OCI-LY7 (cell line): ENCODE results near the gene FTH1. TPM values are rescaled to one million over a fixed set of nuclear protein-coding genes. Genes with fewer than 3 reads are reported as not detected.

ENCODE experiments used
- BruUV-seq: library from RNA; stranded (reverse); fragments of 400-500 nt; replicated peaks from 2 replicates; lab custom pipeline; 2021; lab: Mats Ljungman, UMichigan
- CTCF ChIA-PET: fragments of 300-600 bp; sonication (Branson Sonifier 250); formaldehyde crosslinking; loops from one replicate; lab custom pipeline; 2022; ENCODE audit warnings: antibody characterized with exemption; ENCODE audit not compliant: unreplicated experiment; lab: Charles Lee
- POLR2A ChIA-PET: fragments of 300-600 bp; sonication (Branson Sonifier 250); formaldehyde crosslinking; loops from one replicate; lab custom pipeline; 2022; ENCODE audit warnings: antibody characterized with exemption; lab: Charles Lee
- DNase-seq: peaks from one replicate; pipeline ENCODE4 v3.0.0-alpha.2; 2015; ENCODE audit warnings: low spot score
- H2AFZ ChIP-seq: fragments of 200-600 bp; sonication (generic), shearing (Covaris generic); 2 replicates; pipeline ENCODE4 v1.6.1; 2014; ENCODE audit warnings: mild to moderate bottlenecking, antibody characterized with exemption, low read length, moderate library complexity
- H3K27ac ChIP-seq: fragments of 200-600 bp; sonication (generic); 2 replicates; pipeline ENCODE4 v1.5.1; 2014; ENCODE audit warnings: mixed run types, low read depth, mild to moderate bottlenecking, moderate library complexity, low read length, inconsistent platforms; ENCODE audit not compliant: poor library complexity, severe bottlenecking
- H3K36me3 ChIP-seq: fragments of 200-600 bp; sonication (generic); 2 replicates; pipeline ENCODE4 v1.6.1; 2014; ENCODE audit warnings: mild to moderate bottlenecking, antibody characterized with exemption, low read length, moderate library complexity, mixed read lengths; ENCODE audit not compliant: insufficient read depth
- H3K4me1 ChIP-seq: fragments of 200-600 bp; sonication (generic); 2 replicates; pipeline ENCODE4 v1.5.1; 2014; ENCODE audit warnings: mild to moderate bottlenecking, low read length; ENCODE audit not compliant: insufficient read depth, poor library complexity, severe bottlenecking
- H3K4me2 ChIP-seq: fragments of 200-600 bp; sonication (generic); 2 replicates; pipeline ENCODE4 v1.6.1; 2014; ENCODE audit warnings: mild to moderate bottlenecking, low read length
- H3K4me3 ChIP-seq: fragments of 200-600 bp; sonication (generic); 2 replicates; pipeline ENCODE4 v1.5.1; 2014; ENCODE audit warnings: mild to moderate bottlenecking, low read depth, low read length; ENCODE audit not compliant: poor library complexity, severe bottlenecking
- H3K79me2 ChIP-seq: fragments of 200-600 bp; sonication (generic); 2 replicates; pipeline ENCODE4 v1.6.1; 2016; ENCODE audit warnings: low read depth, mild to moderate bottlenecking, low read length, moderate library complexity, mixed read lengths; ENCODE audit not compliant: insufficient read depth
- H3K9me2 ChIP-seq: fragments of 200-600 bp; sonication (generic); 2 replicates; pipeline ENCODE4 v1.6.1; 2016; ENCODE audit warnings: mild to moderate bottlenecking, low read length, mixed read lengths; ENCODE audit not compliant: insufficient read depth
- H3K9me3 ChIP-seq: fragments of 200-600 bp; sonication (generic); 2 replicates; pipeline ENCODE4 v1.6.1; 2014; ENCODE audit warnings: mild to moderate bottlenecking, mixed run types, low read length, mixed read lengths
- H4K20me1 ChIP-seq: fragments of 200-600 bp; sonication (generic); 2 replicates; pipeline ENCODE4 v1.6.1; 2014; ENCODE audit warnings: mild to moderate bottlenecking, antibody characterized with exemption, low read length, moderate library complexity, mixed read lengths; ENCODE audit not compliant: insufficient read depth
- CTCF ChIP-seq: fragments of 200-600 bp; sonication (generic); conservative IDR thresholded peaks from 2 replicates; pipeline ENCODE4 v1.5.1; 2014; ENCODE audit warnings: mild to moderate bottlenecking, antibody characterized with exemption, low read length, moderate library complexity, mixed read lengths
- EZH2phosphoT487 ChIP-seq: fragments of 200-600 bp; sonication (generic); IDR thresholded peaks from 2 replicates; pipeline ENCODE4 v1.6.1; 2018; ENCODE audit warnings: low read depth, borderline replicate concordance, mild to moderate bottlenecking, mixed run types, antibody characterized with exemption, low read length, moderate library complexity, mixed read lengths
- intact Hi-C: fragments of 100-400 bp; cut with micrococcal nuclease; formaldehyde crosslinking; loops from one replicate; pipeline ENCODE4 v1.10.0; 2022; ENCODE audit not compliant: unreplicated experiment
- total RNA-seq, 2 experiments: library from RNA; depleted of rRNA in 1 of 2; stranded (reverse); fragments of >200 nt in 1 of 2; shearing (Covaris generic) in 1 of 2; gene quantifications; 2 replicates each; pipeline ENCODE4 v1.2.3, GENCODE V29; 2014 to 2022

Gene FTH1
- total RNA-seq, 2 experiments from 2014 or later = 153 to 185 TPM

- Histone ChIP-seq H3K9me3 (no peaks in the 10 kb centered on the region), H4K20me1 (no peaks in the 10 kb centered on the region), H3K79me2 (no peaks in the 10 kb centered on the region), H3K36me3 (no peaks in the 10 kb centered on the region), H3K4me1 (peaks cover 4% of the 10 kb centered on the region), H3K4me2 (no peak overlapping the region), H2AFZ (no peak overlapping the region), H3K9me2 (no peaks in the 10 kb centered on the region), H3K4me3 (no peak overlapping the region), H3K27ac (no peak overlapping the region)
- no TSS peak for BruUV-seq
- intact Hi-C loops = no loop called here
- ChIA-PET CTCF (no interaction called here), POLR2A (interaction anchor here (0.6 to 1.1 kb wide), 3 partner anchors 11 to 124 kb away, joined by 3 to 4 read pairs (median 3); partner anchors contain the start of gene FTH1)
- no peak for DNase-seq
- no peak for TF ChIP-seq CTCF
Measured at GRCh38 chr11:61978703-61979661, 11.5 kb upstream of the FTH1 start.

- H3K79me2 ChIP-seq = no peaks in the 10 kb centered on the region
- POLR2A ChIA-PET = no interaction called here
- H3K4me3 ChIP-seq = no peak overlapping the region
- H3K9me3 ChIP-seq = no peaks in the 10 kb centered on the region
- H3K9me2 ChIP-seq = no peaks in the 10 kb centered on the region
- H3K4me2 ChIP-seq = no peak overlapping the region
- no peaks in the 10 kb centered on the region for H3K36me3 ChIP-seq
- TF ChIP-seq EZH2phosphoT487 (no peak), CTCF (no peak)
- H3K4me1 ChIP-seq = peaks cover 13% of the 10 kb centered on the region
- intact Hi-C loops = no loop called here
- no peak overlapping the region for H2AFZ ChIP-seq
- CTCF ChIA-PET = no interaction called here
- H3K27ac ChIP-seq = no peak overlapping the region
- DNase-seq = no peak
- no TSS peak for BruUV-seq
- no peaks in the 10 kb centered on the region for H4K20me1 ChIP-seq
Measured at GRCh38 chr11:61976813-61977475, 9.5 kb upstream of the FTH1 start.
